OCI-M2 (cell line): ENCODE measurements around the gene CABYR.

Source experiments
- DNase-seq: peaks from one replicate; lab custom pipeline; 2025; ENCODE audit not compliant: unreplicated experiment; lab: John Stamatoyannopoulos, UW

CABYR gene

GRCh38 chr18:24138789-24139616 is at the start of gene CABYR:
CABYR (plus strand) TSS chr18:24139062; CDS start chr18:24143115, 4,053 bp downstream.
- DNase-seq = no peak

DNA sequence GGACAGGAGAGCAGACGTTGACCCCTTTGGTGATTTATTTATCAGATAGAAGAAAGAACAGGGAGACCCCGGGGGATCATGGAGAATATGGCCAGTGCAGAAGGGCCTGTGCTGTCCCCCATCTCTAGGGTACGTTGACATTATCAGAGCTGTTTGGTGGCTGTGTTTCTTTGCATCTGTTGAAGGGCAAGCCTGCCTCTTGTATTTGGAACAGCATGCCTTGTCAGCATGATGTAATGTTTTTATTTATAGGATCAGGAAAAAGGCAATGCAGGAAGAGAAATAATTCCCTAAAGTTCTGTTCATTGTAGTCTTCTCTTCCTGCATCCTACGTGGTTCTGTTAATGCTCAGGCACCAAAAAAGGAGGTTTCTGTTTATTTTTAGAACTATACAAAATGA is 49.8 kb upstream of the CABYR start:
- DNase-seq = no peak

DNA sequence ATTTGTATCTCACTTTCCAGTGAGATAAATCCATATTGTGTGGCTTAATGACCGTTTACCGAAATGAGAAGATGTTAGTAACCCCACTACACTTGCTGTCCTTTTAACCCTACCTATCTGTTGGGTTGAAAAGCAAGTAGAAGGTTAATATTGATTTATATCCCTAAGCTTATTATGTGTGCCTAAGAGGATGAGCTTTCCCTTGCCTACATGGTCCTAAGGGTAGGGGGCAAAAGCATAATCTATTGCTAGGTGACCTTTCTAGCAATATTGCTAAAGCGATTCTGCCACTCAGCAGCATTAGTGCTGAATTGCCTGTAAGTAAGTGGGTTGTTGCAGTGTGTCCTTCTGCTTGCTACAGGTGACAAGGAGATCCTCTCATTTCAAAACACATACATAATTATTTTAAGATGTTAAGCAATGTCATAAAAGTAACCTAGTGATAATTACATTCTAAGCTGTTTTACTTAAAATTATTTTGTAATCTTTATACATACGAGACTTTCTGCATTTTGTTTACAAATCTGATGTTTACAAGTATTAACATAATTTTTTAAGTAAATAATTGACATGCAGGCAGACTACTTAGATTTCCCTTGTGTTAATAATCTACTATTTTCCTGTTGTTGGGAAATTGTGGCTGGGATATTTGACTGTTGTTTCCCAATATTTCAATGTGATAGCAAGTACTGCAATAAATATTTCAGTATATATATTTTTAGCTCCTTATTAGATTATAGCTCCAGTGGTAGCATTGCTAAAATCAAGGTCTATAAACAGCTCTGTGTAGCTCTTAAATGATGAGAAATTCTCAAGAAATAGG is 49.1 kb upstream of the CABYR start:
- DNase-seq = no peak

DNA sequence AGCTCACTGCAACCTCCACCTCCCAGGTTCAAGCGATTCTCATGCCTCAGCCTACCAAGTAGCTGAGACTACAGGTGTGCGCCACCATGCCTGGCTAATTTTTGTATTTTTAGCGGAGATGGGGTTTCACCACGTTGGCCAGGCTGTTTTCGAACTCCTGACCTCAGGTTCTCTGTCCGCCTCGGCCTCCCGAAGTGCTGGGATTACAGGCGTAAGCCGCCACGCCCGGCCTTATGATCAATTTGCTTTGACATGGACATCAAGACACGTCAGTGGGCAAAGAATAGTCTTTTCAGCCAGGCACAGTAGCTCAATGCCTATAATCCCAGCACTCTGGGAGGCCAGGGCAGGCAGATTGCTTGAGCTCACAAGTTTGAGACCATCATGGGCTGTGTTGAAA is 48.0 kb upstream of the CABYR start:
- DNase-seq = no peak

- DNase-seq = no peak
Observed at GRCh38 chr18:24094561-24094960, 44.3 kb upstream of the CABYR start.

DNA sequence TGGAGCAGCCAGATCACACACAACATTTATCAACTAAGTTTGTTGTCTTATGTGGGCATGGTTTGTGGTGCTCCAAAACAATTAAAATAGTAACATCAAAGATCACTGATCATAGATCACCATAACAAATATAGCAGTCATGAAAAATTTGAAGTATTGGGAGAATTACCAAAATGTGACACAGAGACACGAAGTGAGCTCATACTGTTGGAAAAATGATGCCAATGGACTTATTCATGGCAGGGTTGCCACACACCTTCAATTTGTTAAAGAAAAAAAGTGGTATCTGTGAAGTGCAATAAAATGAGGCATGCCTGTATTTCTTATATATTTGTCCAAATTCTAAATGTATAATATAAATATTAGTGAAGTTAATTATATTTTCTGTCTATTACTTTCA is 42.9 kb upstream of the CABYR start:
- no peak for DNase-seq

DNA sequence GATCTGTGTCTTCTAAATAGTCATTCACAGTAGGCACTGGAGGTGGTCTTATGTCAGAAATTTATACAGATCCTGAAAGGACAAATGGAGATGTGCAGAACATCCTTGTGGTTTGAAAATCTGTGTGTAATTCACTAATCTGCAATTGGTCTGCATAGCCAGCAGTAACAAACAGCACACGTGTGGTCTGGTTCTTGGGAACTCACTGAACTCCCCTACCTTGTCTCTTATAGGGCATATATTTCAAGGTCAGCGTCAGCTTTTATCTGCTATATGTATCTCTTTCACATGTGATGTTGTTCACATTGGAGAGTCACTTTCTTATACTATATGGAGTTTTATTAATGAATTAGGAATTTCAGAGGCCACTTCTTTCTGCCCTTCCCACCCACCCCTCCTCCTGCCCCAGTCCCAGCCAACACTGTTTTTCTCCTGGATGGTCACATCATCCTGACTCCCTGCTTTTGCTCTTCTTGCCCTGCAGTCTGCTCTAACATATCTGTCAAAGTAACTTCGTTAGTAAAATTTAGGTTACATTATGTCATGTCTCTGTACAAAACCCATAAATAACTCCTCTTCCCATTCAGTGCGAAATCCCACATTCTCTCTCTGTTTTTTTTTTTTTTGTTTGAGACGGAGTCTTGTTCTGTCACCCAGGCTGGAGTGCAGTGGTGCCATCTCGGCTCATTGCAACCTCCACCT is 35.4 kb upstream of the CABYR start:
- no peak for DNase-seq

DNA sequence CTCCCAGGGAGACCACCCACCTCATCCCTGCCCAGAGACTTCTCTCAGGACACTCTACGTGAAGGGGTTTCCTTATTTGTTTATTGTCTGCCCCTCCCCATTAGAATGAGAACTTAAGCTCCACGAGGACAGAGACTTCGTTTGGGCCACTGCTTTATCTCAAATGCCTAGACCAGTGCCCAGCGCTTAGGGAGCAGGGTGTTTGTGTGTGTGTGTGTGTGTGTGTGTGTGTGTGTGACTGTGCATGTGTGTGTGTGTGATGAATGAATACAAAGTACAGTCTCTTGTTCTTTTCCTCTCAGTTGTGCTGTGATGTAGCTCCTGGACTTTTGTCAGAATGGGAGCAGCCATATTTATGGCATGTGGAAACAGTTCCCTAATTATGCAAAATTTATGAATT is 34.4 kb upstream of the CABYR start:
- no peak for DNase-seq

DNA sequence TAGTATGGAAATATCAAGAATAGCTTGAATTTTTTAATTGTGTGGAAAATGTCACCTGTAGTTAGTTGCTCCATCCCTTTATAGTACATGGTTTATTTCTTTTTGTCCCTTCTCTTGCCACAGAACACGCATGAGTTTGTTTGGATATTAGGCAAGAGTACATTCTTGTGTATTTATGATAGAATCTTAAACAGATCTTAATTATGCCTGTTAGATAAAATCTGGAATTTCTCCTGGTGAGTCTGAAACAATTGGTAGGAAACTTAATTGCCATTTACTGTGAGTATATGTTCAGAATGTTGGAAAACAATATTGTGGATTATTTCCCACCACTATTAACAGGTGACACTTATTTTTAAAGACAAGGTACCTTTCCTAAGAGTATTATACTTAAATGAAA is 30.2 kb upstream of the CABYR start:
- DNase-seq = no peak

DNA sequence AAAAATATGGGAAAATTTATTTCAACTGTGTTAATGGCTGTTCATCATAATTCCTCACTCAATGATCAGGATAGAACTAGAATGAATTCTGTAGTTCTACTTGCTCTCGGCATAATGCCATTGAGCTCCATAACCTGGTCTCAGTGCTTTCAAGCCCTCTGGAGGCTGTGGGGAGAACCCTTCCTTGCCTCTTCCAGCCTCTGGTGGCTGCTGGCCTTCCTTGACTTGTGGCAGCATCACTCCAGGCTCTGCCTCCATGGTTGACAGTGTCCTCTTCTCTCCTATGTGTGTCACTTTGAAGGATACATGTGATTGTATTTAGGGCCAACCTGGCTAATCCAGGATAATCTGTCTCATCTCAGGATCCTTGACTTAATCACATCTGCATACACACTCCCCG is 26.9 kb upstream of the CABYR start:
- DNase-seq = no peak

DNA sequence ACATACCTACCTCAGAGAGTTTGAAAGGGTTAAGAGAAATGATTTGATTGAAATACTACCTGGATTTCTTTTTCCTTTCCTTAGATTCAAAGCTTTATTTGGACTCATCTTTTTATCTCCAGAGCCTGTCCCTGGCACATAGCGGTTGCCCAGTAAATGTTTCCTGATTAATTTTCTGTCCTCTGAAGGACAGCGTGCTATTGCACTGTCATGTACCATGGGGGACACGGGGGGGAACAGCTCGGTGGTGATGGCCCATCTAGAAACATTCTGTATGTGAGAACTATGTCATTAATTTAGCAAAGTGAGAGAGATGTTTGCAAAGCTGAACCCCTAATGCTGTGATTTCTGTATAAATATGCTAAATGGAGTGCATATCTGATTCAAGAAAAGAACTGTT is 26.4 kb upstream of the CABYR start:
- no peak for DNase-seq

- no peak for DNase-seq
Observed at GRCh38 chr18:24112874-24113615, 25.8 kb upstream of the CABYR start.

DNA sequence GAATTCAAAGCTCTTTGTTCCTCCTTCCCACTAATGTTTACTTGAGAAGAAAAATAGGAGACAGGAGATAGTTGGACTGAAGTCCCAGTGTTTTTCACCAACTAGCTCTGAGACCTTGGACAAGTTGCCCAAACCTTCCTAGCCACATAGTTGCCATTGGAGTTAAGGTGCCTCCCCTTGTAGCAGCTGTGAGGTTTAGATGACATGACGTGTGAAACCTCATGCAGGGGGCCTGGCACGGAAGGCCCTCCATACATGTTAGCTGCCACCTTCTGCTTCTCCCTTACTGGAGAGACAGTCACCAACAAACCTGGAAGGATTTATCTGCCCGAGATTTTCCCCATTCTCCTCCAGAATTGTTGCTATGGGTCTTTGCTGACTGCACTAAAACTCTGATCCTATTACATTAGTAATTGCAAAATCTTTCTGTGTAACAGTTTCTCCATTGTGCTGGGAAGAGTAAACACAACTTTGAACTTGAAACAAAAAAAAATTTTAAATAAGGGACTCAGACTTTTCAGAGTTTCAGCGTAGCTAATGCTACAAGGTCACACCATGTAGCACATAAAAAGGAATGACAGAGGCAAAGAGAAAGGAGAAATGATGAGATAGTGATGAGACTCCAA is 23.8 kb upstream of the CABYR start:
- DNase-seq = no peak

DNA sequence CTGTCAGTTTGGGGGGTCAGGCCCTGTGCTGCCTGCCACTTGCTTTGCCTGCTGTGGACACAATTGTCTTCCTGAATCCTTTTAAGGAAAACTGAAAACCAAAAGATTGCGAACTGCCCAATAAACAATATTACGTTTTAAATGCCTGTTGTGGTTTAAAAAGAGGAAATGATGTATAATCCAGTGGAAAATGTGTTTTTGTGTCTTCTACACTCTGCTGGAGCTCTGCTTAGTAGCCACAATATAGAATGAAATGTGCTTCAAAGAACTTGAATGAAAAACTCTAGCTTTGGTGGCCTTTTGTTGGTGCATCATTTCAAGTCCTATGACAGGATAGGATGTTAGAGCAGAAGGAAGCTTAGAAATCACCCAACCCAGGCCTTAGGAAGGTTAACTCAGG is 23.2 kb upstream of the CABYR start:
- no peak for DNase-seq

GRCh38 chr18:24118750-24119577 is 19.9 kb upstream of the CABYR start:
- no peak for DNase-seq

- no peak for DNase-seq
Observed at GRCh38 chr18:24120676-24121075, 18.2 kb upstream of the CABYR start.

DNA sequence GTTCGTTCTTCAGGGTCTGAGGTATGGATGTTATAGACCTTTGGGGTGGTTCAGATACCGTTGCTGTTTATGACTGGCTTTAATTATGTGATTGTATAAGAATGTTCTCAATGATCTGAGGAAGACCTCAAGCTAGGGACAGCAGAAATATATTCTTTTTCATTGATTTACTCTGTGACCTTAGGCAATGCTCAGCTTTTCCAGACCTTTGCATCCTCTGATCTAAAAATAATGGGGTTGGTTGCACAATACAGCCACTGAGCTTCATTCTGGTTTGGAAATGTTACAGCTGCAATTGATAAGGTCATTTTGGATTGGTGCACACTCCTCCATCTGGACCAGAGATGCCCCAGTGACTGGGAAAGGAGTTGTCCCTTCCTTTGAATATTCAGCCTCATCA is 17.2 kb upstream of the CABYR start:
- no peak for DNase-seq

DNA sequence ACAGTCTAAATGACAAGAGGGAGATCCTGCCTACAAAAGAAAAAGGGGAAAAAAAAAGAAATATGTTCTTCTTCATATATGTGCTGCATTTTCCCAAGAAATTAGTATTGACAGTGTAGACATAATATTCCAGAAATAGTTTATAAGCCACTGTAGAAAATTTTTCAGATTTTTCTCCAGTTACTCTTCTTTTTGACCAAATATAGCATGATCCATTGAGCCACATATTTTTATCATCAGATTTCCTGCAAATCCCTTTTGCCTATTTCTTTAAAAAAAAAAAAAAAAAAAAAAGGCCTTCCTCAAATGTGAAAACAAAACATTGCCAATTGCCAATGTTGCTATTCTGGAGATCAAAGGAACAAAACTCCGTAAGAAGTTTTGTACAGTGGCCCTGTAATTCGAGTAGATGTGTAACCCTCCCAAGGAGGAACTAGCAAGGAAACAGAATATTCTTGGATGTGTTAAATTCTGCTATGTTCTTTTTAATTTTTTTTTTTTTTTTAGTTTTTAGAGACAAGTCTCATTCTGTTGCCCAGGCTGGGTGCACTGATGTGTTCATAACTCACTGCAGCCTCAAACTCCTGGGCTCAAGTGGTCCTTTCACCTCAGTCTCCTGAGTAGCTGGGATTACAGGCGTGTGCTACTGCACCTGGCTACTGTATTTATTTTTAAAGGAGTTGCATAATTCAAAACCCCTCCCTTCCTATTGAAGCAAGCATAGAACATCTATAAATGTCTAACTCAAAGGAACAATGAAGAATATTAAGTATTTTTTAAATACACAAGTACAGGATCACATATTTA is 12.5 kb upstream of the CABYR start:
- no peak for DNase-seq

DNA sequence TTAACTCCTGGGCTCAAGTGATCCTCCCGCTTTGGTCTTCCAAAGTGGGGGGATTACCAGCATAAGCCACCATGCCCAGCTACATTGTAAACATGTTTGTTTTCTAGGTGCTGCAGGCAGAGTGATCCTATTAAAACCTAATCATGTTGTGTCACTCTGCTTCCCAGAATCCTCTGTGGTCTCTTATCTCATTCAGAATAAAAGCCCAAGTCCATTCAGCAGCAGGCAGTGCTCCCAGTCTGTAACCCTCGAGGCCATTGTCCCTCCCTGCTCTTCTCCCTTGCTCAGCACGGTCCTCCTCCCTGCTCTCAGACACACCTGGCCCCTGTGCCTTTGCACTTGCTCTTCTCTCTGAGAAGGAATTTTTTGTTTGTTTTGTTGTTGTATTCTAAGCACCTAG is 11.1 kb upstream of the CABYR start:
- DNase-seq = no peak
